ENCODE data around the gene MRPL54.
"Not testable (repeated sequence)": the region's sequence is repeated elsewhere in the genome, so short reads cannot be mapped to it uniquely, and the experiment has no call there.

DNA sequence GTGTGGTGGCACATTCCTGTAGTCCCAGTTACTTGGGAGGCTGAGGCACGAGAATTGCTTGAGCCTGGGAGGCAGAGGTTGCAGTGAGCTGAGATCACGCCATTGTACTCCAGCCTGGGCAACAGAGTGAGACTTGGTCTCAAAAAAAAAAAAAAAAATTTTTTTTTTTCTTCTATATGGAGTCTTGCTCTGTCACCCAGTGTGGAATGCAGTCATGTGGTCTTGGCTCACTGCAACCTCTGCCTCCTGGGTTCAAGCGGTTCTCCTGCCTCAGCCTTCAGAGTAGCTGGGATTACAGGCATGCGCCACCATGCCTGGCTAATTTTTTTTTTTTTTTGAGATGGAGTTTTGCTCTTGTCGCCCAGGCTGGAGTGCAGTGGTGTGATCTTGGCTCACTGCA is 3.3 kb downstream of the MRPL54 start:
- TF ChIP-seq, protein P1, sequence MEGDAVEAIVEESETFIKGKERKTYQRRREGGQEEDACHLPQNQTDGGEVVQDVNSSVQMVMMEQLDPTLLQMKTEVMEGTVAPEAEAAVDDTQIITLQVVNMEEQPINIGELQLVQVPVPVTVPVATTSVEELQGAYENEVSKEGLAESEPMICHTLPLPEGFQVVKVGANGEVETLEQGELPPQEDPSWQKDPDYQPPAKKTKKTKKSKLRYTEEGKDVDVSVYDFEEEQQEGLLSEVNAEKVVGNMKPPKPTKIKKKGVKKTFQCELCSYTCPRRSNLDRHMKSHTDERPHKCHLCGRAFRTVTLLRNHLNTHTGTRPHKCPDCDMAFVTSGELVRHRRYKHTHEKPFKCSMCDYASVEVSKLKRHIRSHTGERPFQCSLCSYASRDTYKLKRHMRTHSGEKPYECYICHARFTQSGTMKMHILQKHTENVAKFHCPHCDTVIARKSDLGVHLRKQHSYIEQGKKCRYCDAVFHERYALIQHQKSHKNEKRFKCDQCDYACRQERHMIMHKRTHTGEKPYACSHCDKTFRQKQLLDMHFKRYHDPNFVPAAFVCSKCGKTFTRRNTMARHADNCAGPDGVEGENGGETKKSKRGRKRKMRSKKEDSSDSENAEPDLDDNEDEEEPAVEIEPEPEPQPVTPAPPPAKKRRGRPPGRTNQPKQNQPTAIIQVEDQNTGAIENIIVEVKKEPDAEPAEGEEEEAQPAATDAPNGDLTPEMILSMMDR (IDR thresholded peaks at IDR 0.05; ENCODE audit: poor library complexity): not testable (repeated sequence)
- TF ChIP-seq EZH2phosphoT487 (IDR thresholded peaks at IDR 0.05; ENCODE audit: low read depth, severe bottlenecking, unreplicated experiment); EZH2 (IDR thresholded peaks at IDR 0.05; ENCODE audit: borderline replicate concordance): not testable (repeated sequence)

All from hepatocyte (in vitro differentiated cells).